ENCODE measurements around the gene NOP9. TPM values are rescaled to one million over a fixed set of nuclear protein-coding genes. Genes with fewer than 3 reads are reported as not detected.

NOP9 gene
- total and polyA plus RNA-seq, 9 of the 15 experiments (the other 6 are each of a cell fraction or from before 2014, with no cell fraction given) = 1.0 to 27.9 (median 15.1) TPM

GRCh38 chr14:24349742-24350141 lies 50.1 kb downstream of the NOP9 start:
- no peak for ATAC-seq
- peaks cover 0 to 6% of the 10 kb centered on the region in 2 experiments; a peak in 3 of 5 replicates for H3K4me1 ChIP-seq (replicated peaks in 1 of 2; ENCODE audit: control insufficient read depth in 2 of 2, insufficient read depth in 2 of 2, low read length in 2 of 2)
- ChIA-PET POLR2A (no interaction called here), CTCF (ENCODE audit: low intra/inter-chr PET ratio) (no interaction called here)
- no peaks in the 10 kb centered on the region for H4K20me1 ChIP-seq (replicated peaks; ENCODE audit: control insufficient read depth, insufficient read depth, low read length)
- H3K27ac ChIP-seq (ENCODE audit: extremely low read depth, low read depth, low read length) = no peak overlapping the region
- no peaks in the 10 kb centered on the region for H3K9me1 ChIP-seq (ENCODE audit: control insufficient read depth, insufficient read depth, low read length)
- no peak overlapping the region for H3K4me2 ChIP-seq (ENCODE audit: insufficient read depth, low read length)
- no TSS peak for BruUV-seq (replicated peaks)
- H3K79me2 ChIP-seq (ENCODE audit: control insufficient read depth, insufficient read depth, low read length) = no peaks in the 10 kb centered on the region
- no peaks in the 10 kb centered on the region for H3K36me3 ChIP-seq (ENCODE audit: control insufficient read depth, insufficient read depth, low read length)
- no peak for FAIRE-seq
- H2AFZ ChIP-seq (ENCODE audit: low read depth, low read length) = no peak overlapping the region
- H3K9ac ChIP-seq (ENCODE audit: insufficient read depth in 1 of 2, low read depth in 2 of 2, low read length in 2 of 2) = no peak overlapping the region
- no peaks in the 10 kb centered on the region for H3K9me3 ChIP-seq (replicated peaks; ENCODE audit: control insufficient read depth, insufficient read depth, low read depth, low read length)
- H3K27me3 ChIP-seq (ENCODE audit: control insufficient read depth in 2 of 2, insufficient read depth in 2 of 2, low read length in 2 of 2) = no peaks in the 10 kb centered on the region; a peak in 1 of 5 replicates
- WGBS (ENCODE audit: insufficient coverage, low coverage, missing lambda C conversion rate) = 11% methylated on average over 5 of the region's 5 CpGs
- H3K4me3 ChIP-seq = no peak overlapping the region
- intact Hi-C loops (cut with micrococcal nuclease) = no loop called here
- in situ Hi-C loops (cut with MboI) = loop anchor here (25.0 kb wide), 1 partner anchor 338 kb away; no protein-coding TSS in a partner anchor
- no peak for DNase-seq (ENCODE audit: extremely low read depth in 1 of 4, low spot score in 3 of 4)
- TF ChIP-seq TOE1 (IDR thresholded peaks at IDR 0.05; ENCODE audit: borderline replicate concordance) (no peak), TOE1 (CRISPR knock-in tag; IDR thresholded peaks at IDR 0.05; ENCODE audit: borderline replicate concordance, low read depth) (no peak), ZNF232 (CRISPR knock-in tag; IDR thresholded peaks at IDR 0.05) (no peak), ZBTB7A (IDR thresholded peaks at IDR 0.05; ENCODE audit: borderline replicate concordance, control insufficient read depth, low read depth, low read length) (no peak), BRCA1 (IDR thresholded peaks at IDR 0.05) (no peak), BRCA1 (CRISPR knock-in tag; IDR thresholded peaks at IDR 0.05) (no peak), ETV1 (tag; conservative IDR thresholded peaks at IDR 0.05; ENCODE audit: low read depth) (no peak), MYBL2 (IDR thresholded peaks at IDR 0.05; ENCODE audit: low read depth) (no peak), MYBL2 (CRISPR knock-in tag; IDR thresholded peaks at IDR 0.05; ENCODE audit: borderline replicate concordance) (no peak)
- TF ChIP-seq, protein P1, sequence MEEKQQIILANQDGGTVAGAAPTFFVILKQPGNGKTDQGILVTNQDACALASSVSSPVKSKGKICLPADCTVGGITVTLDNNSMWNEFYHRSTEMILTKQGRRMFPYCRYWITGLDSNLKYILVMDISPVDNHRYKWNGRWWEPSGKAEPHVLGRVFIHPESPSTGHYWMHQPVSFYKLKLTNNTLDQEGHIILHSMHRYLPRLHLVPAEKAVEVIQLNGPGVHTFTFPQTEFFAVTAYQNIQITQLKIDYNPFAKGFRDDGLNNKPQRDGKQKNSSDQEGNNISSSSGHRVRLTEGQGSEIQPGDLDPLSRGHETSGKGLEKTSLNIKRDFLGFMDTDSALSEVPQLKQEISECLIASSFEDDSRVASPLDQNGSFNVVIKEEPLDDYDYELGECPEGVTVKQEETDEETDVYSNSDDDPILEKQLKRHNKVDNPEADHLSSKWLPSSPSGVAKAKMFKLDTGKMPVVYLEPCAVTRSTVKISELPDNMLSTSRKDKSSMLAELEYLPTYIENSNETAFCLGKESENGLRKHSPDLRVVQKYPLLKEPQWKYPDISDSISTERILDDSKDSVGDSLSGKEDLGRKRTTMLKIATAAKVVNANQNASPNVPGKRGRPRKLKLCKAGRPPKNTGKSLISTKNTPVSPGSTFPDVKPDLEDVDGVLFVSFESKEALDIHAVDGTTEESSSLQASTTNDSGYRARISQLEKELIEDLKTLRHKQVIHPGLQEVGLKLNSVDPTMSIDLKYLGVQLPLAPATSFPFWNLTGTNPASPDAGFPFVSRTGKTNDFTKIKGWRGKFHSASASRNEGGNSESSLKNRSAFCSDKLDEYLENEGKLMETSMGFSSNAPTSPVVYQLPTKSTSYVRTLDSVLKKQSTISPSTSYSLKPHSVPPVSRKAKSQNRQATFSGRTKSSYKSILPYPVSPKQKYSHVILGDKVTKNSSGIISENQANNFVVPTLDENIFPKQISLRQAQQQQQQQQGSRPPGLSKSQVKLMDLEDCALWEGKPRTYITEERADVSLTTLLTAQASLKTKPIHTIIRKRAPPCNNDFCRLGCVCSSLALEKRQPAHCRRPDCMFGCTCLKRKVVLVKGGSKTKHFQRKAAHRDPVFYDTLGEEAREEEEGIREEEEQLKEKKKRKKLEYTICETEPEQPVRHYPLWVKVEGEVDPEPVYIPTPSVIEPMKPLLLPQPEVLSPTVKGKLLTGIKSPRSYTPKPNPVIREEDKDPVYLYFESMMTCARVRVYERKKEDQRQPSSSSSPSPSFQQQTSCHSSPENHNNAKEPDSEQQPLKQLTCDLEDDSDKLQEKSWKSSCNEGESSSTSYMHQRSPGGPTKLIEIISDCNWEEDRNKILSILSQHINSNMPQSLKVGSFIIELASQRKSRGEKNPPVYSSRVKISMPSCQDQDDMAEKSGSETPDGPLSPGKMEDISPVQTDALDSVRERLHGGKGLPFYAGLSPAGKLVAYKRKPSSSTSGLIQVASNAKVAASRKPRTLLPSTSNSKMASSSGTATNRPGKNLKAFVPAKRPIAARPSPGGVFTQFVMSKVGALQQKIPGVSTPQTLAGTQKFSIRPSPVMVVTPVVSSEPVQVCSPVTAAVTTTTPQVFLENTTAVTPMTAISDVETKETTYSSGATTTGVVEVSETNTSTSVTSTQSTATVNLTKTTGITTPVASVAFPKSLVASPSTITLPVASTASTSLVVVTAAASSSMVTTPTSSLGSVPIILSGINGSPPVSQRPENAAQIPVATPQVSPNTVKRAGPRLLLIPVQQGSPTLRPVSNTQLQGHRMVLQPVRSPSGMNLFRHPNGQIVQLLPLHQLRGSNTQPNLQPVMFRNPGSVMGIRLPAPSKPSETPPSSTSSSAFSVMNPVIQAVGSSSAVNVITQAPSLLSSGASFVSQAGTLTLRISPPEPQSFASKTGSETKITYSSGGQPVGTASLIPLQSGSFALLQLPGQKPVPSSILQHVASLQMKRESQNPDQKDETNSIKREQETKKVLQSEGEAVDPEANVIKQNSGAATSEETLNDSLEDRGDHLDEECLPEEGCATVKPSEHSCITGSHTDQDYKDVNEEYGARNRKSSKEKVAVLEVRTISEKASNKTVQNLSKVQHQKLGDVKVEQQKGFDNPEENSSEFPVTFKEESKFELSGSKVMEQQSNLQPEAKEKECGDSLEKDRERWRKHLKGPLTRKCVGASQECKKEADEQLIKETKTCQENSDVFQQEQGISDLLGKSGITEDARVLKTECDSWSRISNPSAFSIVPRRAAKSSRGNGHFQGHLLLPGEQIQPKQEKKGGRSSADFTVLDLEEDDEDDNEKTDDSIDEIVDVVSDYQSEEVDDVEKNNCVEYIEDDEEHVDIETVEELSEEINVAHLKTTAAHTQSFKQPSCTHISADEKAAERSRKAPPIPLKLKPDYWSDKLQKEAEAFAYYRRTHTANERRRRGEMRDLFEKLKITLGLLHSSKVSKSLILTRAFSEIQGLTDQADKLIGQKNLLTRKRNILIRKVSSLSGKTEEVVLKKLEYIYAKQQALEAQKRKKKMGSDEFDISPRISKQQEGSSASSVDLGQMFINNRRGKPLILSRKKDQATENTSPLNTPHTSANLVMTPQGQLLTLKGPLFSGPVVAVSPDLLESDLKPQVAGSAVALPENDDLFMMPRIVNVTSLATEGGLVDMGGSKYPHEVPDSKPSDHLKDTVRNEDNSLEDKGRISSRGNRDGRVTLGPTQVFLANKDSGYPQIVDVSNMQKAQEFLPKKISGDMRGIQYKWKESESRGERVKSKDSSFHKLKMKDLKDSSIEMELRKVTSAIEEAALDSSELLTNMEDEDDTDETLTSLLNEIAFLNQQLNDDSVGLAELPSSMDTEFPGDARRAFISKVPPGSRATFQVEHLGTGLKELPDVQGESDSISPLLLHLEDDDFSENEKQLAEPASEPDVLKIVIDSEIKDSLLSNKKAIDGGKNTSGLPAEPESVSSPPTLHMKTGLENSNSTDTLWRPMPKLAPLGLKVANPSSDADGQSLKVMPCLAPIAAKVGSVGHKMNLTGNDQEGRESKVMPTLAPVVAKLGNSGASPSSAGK (IDR thresholded peaks at IDR 0.05) = no peak
- TF ChIP-seq, protein P2, sequence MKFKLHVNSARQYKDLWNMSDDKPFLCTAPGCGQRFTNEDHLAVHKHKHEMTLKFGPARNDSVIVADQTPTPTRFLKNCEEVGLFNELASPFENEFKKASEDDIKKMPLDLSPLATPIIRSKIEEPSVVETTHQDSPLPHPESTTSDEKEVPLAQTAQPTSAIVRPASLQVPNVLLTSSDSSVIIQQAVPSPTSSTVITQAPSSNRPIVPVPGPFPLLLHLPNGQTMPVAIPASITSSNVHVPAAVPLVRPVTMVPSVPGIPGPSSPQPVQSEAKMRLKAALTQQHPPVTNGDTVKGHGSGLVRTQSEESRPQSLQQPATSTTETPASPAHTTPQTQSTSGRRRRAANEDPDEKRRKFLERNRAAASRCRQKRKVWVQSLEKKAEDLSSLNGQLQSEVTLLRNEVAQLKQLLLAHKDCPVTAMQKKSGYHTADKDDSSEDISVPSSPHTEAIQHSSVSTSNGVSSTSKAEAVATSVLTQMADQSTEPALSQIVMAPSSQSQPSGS (CRISPR knock-in tag; IDR thresholded peaks at IDR 0.05) = no peak
